ENCODE results near the gene PRKCZ.

PRKCZ gene

DNA sequence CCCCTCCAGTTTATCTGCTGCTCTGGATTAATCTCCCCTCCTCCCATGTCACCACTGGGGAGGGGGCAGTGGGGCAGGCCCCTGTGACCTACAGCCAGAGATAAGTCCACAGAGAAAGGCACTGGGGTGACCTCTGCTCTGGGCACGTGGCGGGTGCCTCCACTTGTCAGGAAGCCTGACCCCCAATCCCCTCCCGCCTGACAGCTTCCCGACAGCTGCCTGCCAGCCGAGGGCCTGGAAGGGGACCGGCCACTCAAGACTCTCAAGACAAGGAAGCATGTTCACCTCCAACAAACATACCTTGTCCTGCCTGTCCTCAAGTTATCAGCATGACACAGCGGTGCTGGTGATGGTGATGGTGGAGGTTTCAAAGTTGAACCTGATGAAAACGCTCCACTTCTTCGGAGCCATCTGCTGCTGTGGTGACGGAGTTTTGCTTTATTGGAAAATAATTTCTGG lies 147.5 kb downstream of the PRKCZ start:
- H3K36me3 ChIP-seq (ENCODE audit: low read depth), result no peaks in the 10 kb centered on the region
- no peak overlapping the region for H3K4me3 ChIP-seq (ENCODE audit: severe bottlenecking)
- H3K27ac ChIP-seq (ENCODE audit: poor library complexity, severe bottlenecking), result no peak overlapping the region
- TF ChIP-seq CTCF (IDR thresholded peaks at IDR 0.05; ENCODE audit: poor library complexity, severe bottlenecking), result no peak
- no peaks in the 10 kb centered on the region for H3K9me3 ChIP-seq (ENCODE audit: severe bottlenecking)
- DNase-seq (ENCODE audit: low spot score) (no peak), ATAC-seq (ENCODE audit: low read depth) (no peak)
- H3K4me1 ChIP-seq (ENCODE audit: insufficient read depth, poor library complexity, severe bottlenecking), result no peaks in the 10 kb centered on the region
- H3K27me3 ChIP-seq (ENCODE audit: insufficient read depth, poor library complexity, severe bottlenecking), result no peaks in the 10 kb centered on the region

DNA sequence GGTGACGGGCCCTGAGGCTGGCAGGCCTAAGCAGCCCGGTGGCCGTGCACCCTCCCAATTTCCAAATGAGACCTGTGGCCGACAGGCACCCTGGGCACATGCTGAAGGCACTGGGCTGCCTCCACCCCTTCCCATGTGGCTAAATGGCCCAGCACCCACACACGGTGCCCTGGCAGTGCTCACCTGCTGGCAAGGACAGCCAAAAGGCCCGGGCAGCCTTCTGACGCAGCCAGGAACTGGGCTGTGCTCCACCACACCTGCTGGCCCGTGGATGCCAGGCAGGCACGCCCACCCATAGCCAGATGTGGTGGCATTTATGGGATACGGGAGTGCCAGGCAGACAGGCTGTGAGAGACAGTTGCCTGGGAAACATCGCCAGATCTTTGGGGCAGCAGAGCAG lies 148.4 kb downstream of the PRKCZ start:
- peak overlapping the region; percentile 30 for H3K27ac ChIP-seq (ENCODE audit: poor library complexity, severe bottlenecking)
- DNase-seq (ENCODE audit: low spot score), result no peak
- ATAC-seq (ENCODE audit: low read depth), result no peak
- H3K4me1 ChIP-seq (ENCODE audit: insufficient read depth, poor library complexity, severe bottlenecking), result no peaks in the 10 kb centered on the region
- H3K36me3 ChIP-seq (ENCODE audit: low read depth), result no peaks in the 10 kb centered on the region
- TF ChIP-seq CTCF (IDR thresholded peaks at IDR 0.05; ENCODE audit: poor library complexity, severe bottlenecking), result no peak
- H3K4me3 ChIP-seq (ENCODE audit: severe bottlenecking), result no peak overlapping the region
- no peaks in the 10 kb centered on the region for H3K27me3 ChIP-seq (ENCODE audit: insufficient read depth, poor library complexity, severe bottlenecking)
- H3K9me3 ChIP-seq (ENCODE audit: severe bottlenecking), result no peaks in the 10 kb centered on the region

DNA sequence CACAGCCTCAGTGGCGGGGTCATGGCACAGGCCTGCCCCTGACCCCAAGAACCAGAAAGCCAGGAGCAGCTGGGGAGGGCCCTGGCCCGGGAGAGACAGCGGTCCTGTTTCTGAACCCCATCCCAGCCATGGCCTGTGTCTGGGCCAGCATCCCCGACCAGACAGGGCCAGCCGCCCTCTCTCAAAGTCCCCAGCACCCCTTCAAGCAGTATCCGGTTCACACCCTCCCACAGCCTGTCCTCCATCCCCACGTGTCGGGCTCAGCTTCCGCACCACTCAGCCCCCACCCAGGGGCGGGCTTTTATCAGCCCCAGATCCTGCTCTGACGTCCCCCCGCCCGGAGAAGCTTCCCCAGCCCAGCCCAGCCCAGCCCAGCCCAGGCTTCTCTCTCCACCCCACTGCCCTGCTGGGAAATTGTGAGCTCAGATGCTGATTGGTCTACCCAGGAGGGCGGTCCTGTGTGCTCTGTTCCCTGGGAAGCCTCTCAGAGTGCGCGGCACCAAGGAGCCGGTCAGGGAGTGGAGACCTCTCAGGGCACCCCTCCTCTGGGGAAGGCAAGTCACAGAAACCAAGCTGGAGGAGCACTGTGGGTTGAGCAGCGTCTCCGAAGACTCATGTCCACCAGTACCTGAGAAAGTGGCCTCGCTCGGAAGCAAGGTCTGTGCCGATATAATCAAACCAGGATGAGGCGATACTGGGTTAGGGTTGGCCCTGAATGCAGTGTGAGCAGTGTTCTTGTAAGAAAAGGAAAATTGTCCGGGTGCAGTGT lies 149.0 kb downstream of the PRKCZ start:
- H3K4me1 ChIP-seq (ENCODE audit: insufficient read depth, poor library complexity, severe bottlenecking), result no peaks in the 10 kb centered on the region
- ATAC-seq (ENCODE audit: low read depth), result peak; percentile 74
- H3K4me3 ChIP-seq (ENCODE audit: severe bottlenecking), result peak overlapping the region; percentile 36

DNA sequence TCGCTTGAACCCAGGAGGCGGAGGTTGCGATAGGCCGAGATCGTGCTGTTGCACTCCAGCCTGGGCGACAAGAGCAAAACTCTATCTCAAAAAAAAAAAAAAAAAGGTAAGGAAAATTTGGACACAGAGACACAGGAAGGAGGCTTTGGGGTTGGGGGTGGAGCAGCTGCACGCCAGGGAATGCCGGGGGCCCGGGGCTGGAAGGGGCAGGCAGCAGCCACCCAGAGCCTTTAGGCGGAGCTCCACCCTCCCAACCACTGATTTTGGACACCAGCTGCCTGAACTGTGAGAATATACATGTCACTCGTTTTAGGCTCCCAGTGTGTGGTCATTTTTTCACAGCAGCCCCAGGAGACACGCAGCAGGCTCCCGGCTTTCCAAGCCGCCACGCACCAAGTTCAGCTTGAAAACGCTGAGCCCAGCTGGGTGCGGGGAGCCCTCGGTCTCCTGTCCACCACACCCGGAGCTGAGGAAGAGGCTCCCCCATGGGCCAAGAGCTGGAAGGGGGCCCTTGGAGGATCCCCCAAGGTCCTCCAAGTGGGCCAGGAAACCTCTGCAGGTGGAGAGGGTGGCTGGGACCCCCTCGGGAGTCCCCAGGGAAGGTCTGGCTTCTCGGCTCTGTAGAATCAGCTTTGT lies 150.2 kb downstream of the PRKCZ start:
- H3K9me3 ChIP-seq (ENCODE audit: severe bottlenecking), result no peaks in the 10 kb centered on the region
- H3K27ac ChIP-seq (ENCODE audit: poor library complexity, severe bottlenecking), result no peak overlapping the region

More for the DNA sequence above, 149.0 kb downstream of the PRKCZ start:
- H3K27me3 ChIP-seq (ENCODE audit: insufficient read depth, poor library complexity, severe bottlenecking), result no peaks in the 10 kb centered on the region
- peak overlapping the region; percentile 30 for H3K27ac ChIP-seq (ENCODE audit: poor library complexity, severe bottlenecking)
- no peaks in the 10 kb centered on the region for H3K36me3 ChIP-seq (ENCODE audit: low read depth)
- no peaks in the 10 kb centered on the region for H3K9me3 ChIP-seq (ENCODE audit: severe bottlenecking)
- no peak for DNase-seq (ENCODE audit: low spot score)
- TF ChIP-seq CTCF (IDR thresholded peaks at IDR 0.05; ENCODE audit: poor library complexity, severe bottlenecking), result no peak

More for the DNA sequence above, 150.2 kb downstream of the PRKCZ start:
- no peak for ATAC-seq (ENCODE audit: low read depth)
- H3K27me3 ChIP-seq (ENCODE audit: insufficient read depth, poor library complexity, severe bottlenecking), result no peaks in the 10 kb centered on the region
- H3K36me3 ChIP-seq (ENCODE audit: low read depth), result no peaks in the 10 kb centered on the region
- DNase-seq (ENCODE audit: low spot score), result no peak
- H3K4me3 ChIP-seq (ENCODE audit: severe bottlenecking), result no peak overlapping the region
- TF ChIP-seq CTCF (IDR thresholded peaks at IDR 0.05; ENCODE audit: poor library complexity, severe bottlenecking), result no peak
- no peaks in the 10 kb centered on the region for H3K4me1 ChIP-seq (ENCODE audit: insufficient read depth, poor library complexity, severe bottlenecking)
